ENCODE results near the gene CYB561D2. TPM values are rescaled to one million over a fixed set of nuclear protein-coding genes. Genes with fewer than 3 reads are reported as not detected.
"Not testable (repeated sequence)": the region's sequence is repeated elsewhere in the genome, so short reads cannot be mapped to it uniquely, and the experiment has no call there.

Gene CYB561D2
- polyA plus RNA-seq (2011; rRNA removed) (14.5 and 19.7 TPM in 2 replicates), polyA minus RNA-seq (2011; rRNA and poly(A)+ RNA removed) (10.0 and 12.8 TPM in 2 replicates)

GRCh38 chr3:50350527-50351322, at the start of gene CYB561D2, which contains the start of gene NPRL2:
CYB561D2 (plus strand) TSS chr3:50350862; CDS start chr3:50351434, 572 bp downstream.
NPRL2 (minus strand) TSS chr3:50350775; CDS start chr3:50350652, 123 bp downstream.
- Histone ChIP-seq H3K9me3 (ENCODE audit: control insufficient read depth, insufficient read depth, low read length) (no peaks in the 10 kb centered on the region), H3K27ac (ENCODE audit: low read depth, low read length) (peak within 1 kb of the TSS; percentile 80), H3K27me3 (ENCODE audit: control insufficient read depth, insufficient read depth, low read length) (no peaks in the 10 kb centered on the region), H3K4me3 (ENCODE audit: low read depth, low read length) (peak within 1 kb of the TSS; percentile 97)
- CTCF ChIA-PET, result interaction anchor here (1.0 to 6.7 kb wide), 4 partner anchors 192 to 264 kb away, joined by 3 to 76 read pairs (median 29); no protein-coding TSS in a partner anchor
- TF ChIP-seq CTCF (IDR thresholded peaks at IDR 0.05; ENCODE audit: low read depth, low read length), result no peak
- POLR2A ChIA-PET, result interaction anchor here (0.8 to 1.8 kb wide), 6 partner anchors 9 to 218 kb away, joined by 3 to 11 read pairs (median 5); partner anchors contain the start of genes HYAL3, NAA80, RASSF1 and TMEM115
- DNase-seq (ENCODE audit: low read depth, low spot score), result peak; percentile 72

GRCh38 chr3:50302095-50303012, 48.3 kb upstream of the CYB561D2 start:
- H3K4me3 ChIP-seq (ENCODE audit: low read depth, low read length), result no peak overlapping the region
- CTCF ChIA-PET, result no interaction called here
- TF ChIP-seq CTCF (IDR thresholded peaks at IDR 0.05; ENCODE audit: low read depth, low read length), result no peak
- H3K9me3 ChIP-seq (ENCODE audit: control insufficient read depth, insufficient read depth, low read length), result peaks cover 9% of the 10 kb centered on the region
- H3K27me3 ChIP-seq (ENCODE audit: control insufficient read depth, insufficient read depth, low read length), result no peaks in the 10 kb centered on the region
- no peak overlapping the region for H3K27ac ChIP-seq (ENCODE audit: low read depth, low read length)
- no peak for DNase-seq (ENCODE audit: low read depth, low spot score)
- POLR2A ChIA-PET, result no interaction called here

- DNase-seq (ENCODE audit: low read depth, low spot score), result no peak
- ChIA-PET CTCF (no interaction called here), POLR2A (no interaction called here)
These were observed 47.4 kb upstream of the CYB561D2 start, which contains the start of gene HYAL1 for GRCh38 chr3:50303013-50303815. HYAL1 (minus strand) TSS chr3:50303574; CDS start chr3:50302956, 618 bp downstream.

GRCh38 chr3:50304601-50305000, 46.1 kb upstream of the CYB561D2 start:
- POLR2A ChIA-PET, result no interaction called here
- CTCF ChIA-PET, result no interaction called here

More at GRCh38 chr3:50303013-50303815, 47.4 kb upstream of the CYB561D2 start, which contains the start of gene HYAL1:
- no peak; the same call in 1 of the 2 replicates for TF ChIP-seq CTCF (IDR thresholded peaks at IDR 0.05; ENCODE audit: low read depth, low read length)
- Histone ChIP-seq H3K4me3 (ENCODE audit: low read depth, low read length) (no peak within 1 kb of the TSS), H3K27me3 (ENCODE audit: control insufficient read depth, insufficient read depth, low read length) (no peaks in the 10 kb centered on the region), H3K9me3 (ENCODE audit: control insufficient read depth, insufficient read depth, low read length) (peaks cover 17% of the 10 kb centered on the region), H3K27ac (ENCODE audit: low read depth, low read length) (no peak within 1 kb of the TSS)

GRCh38 chr3:50312041-50312440, 38.6 kb upstream of the CYB561D2 start:
- H3K27me3 ChIP-seq (ENCODE audit: control insufficient read depth, insufficient read depth, low read length); DNase-seq (ENCODE audit: low read depth, low spot score); H3K4me3 ChIP-seq (ENCODE audit: low read depth, low read length); POLR2A ChIA-PET; CTCF ChIA-PET; H3K27ac ChIP-seq (ENCODE audit: low read depth, low read length): not testable (repeated sequence)
- H3K9me3 ChIP-seq (ENCODE audit: control insufficient read depth, insufficient read depth, low read length), result peaks cover 26% of the 10 kb centered on the region

More at GRCh38 chr3:50304601-50305000, 46.1 kb upstream of the CYB561D2 start:
- TF ChIP-seq CTCF (IDR thresholded peaks at IDR 0.05; ENCODE audit: low read depth, low read length), result no peak
- H3K4me3 ChIP-seq (ENCODE audit: low read depth, low read length), result no peak overlapping the region
- DNase-seq (ENCODE audit: low read depth, low spot score), result no peak
- H3K27ac ChIP-seq (ENCODE audit: low read depth, low read length), result no peak overlapping the region
- peaks cover 31% of the 10 kb centered on the region for H3K9me3 ChIP-seq (ENCODE audit: control insufficient read depth, insufficient read depth, low read length)
- H3K27me3 ChIP-seq (ENCODE audit: control insufficient read depth, insufficient read depth, low read length), result no peaks in the 10 kb centered on the region

Data from AG04450 (cell line).